GM12872 (cell line): ENCODE data around the gene TMEM123.

Experiments
- CTCF ChIP-seq: IDR thresholded peaks from 3 replicates; pipeline ENCODE4 v1.5.1; 2011; ENCODE audit warnings: low read depth, mild to moderate bottlenecking, low read length, moderate library complexity; ENCODE audit not compliant: insufficient read depth

The TMEM123 gene

GRCh38 chr11:102452461-102453301 lies at the start of gene TMEM123:
TSS of gene TMEM123 (minus strand) at chr11:102452765. CDS start at chr11:102452623, 142 bp downstream.
- no peak for TF ChIP-seq CTCF

- no peak for TF ChIP-seq CTCF
Measured at GRCh38 chr11:102500829-102501228, 48.3 kb upstream of the TMEM123 start.

- no peak for TF ChIP-seq CTCF
Measured at GRCh38 chr11:102499931-102500330, 47.4 kb upstream of the TMEM123 start.

GRCh38 chr11:102499151-102499550 lies 46.6 kb upstream of the TMEM123 start:
- TF ChIP-seq CTCF = no peak

GRCh38 chr11:102497061-102497460 lies 44.5 kb upstream of the TMEM123 start:
- TF ChIP-seq CTCF = no peak

- peak; percentile 58; the same call in 2 of the 3 replicates for TF ChIP-seq CTCF
Measured at GRCh38 chr11:102495161-102496042, 42.8 kb upstream of the TMEM123 start.

GRCh38 chr11:102494216-102494615 lies 41.7 kb upstream of the TMEM123 start:
- TF ChIP-seq CTCF = no peak
